GM21423 (cell line): ENCODE data around the gene EPHB1.
"Not testable (repeated sequence)": the region's sequence is repeated elsewhere in the genome, so short reads cannot be mapped to it uniquely, and the experiment has no call there.

Source experiments
- ATAC-seq: cut with Tn5 transposase; IDR thresholded peaks from one replicate; pipeline ENCODE4 v1.9.1; 2021; ENCODE audit warnings: mild to moderate bottlenecking, moderate library complexity; ENCODE audit not compliant: unreplicated experiment

Gene EPHB1

DNA sequence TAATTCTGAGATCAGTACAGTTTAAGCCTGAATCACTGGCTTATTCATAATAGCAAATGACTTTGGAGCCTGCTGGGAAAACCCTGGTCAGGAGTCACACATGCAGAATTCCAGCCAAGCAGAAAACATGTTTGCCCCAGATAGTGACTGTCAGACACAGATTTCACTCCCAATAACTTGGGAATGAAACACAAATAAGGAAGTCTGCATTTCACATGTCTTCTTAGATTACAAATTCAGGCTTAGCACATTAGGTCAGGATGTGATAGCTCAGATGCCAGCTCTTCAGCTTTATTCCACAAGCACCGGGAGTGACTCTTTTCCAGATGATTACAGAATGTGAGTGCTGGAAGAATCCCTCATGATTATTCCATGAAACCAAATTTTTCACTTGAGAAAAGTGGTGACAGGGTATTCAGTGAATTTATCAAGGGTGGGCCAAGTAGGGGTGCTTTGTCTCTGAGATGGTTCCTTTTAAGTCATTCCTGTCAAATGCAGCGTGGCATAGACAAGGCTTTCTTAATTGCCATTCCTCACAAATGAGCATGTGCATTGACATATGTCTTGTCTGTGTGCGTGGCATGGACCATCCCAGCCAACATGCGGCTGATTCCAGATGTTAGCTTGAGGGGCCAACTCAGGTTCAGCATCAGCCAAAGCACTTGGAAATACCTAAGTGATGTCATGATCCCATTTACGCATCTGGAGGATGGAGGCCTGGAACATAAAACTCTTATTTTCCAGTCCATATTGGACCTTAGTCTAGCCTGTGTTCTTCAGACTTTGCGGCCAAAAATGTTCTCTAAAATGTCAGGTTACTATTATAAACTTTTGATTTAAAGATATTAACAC lies 191.0 kb downstream of the EPHB1 start:
- no peak for ATAC-seq

DNA sequence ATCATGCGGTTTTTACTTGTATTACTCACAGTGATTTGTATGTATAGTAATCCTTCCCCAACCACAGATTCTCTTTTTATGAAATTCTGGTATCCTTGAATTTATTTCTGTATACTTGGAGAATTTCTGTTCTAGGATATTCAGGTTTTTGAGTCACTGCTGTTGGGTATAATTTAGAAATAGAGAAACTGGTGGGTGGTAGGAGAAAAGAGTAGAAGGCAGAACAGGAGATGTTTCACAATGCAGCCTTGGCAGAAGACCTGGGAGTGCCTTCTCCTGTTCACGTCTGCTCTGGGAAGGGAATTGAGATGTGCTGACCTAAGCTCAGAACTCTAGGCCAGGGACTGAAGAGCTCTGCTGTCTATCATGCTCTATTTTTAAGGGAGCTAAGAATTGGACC lies 193.6 kb downstream of the EPHB1 start:
- no peak for ATAC-seq

DNA sequence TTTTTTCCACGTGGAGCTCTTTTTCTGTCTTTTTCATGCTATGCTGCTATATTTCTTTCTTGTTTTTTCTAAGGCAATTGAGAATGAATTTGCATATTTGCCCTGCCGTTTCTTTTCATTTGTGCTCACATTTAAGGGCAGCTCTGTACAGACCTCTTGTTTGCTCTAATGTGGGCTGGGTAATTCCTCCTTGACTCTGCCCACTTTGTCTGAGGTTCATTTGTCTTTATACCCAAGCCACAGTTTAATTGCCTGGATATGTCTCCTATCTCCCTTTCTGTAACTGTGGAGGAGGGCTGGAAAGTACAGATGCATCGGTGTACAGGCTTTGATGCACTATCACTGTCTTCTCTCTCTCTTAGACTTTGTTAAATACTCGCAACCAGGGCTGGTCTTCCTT lies 195.9 kb downstream of the EPHB1 start:
- ATAC-seq: no peak

DNA sequence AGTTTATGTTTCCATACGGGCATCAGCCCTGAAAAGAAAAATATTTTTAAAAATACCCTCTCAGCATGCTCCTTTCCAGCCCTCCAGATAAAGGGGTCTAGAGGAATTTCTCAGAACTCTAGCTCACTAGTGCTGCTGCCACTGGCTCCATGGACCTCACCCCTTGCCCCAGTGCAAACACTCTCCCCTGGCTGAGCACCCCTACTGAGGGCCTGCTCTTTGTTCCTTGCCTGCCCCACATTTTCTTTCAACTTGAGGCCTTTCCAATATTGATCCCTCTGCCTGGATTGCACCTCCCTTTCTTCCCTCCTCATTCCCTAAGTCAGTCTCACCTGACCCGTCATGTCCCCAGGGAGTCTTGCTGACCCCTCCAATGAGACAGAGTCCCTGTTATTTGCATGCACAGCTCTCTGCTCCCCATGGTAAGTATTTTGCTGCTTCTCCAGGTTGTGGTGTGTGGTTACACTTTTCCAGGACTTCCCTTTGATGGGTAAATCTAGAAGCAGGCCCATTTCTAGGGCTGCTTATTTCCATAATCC lies 196.5 kb downstream of the EPHB1 start:
- no peak for ATAC-seq

DNA sequence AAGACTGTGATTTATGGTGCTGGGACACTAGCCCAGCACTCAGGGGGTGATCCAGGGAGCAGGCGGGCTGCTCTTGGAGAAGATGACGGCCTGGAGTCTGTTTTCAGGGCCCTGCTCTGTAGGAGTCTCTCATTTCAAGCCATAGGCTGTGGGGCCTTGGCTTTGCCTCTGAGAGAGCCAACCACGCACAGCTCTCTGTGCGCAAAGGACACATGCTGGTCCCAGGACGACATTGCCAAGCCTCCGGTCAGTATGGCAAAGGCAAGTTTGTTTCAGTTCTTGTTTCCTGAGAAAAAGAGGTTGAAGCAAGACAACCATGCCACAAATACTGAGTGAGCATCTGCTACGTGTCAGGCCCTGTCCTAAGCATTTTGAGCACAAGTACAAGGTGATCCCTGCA lies 197.1 kb downstream of the EPHB1 start:
- no peak for ATAC-seq

DNA sequence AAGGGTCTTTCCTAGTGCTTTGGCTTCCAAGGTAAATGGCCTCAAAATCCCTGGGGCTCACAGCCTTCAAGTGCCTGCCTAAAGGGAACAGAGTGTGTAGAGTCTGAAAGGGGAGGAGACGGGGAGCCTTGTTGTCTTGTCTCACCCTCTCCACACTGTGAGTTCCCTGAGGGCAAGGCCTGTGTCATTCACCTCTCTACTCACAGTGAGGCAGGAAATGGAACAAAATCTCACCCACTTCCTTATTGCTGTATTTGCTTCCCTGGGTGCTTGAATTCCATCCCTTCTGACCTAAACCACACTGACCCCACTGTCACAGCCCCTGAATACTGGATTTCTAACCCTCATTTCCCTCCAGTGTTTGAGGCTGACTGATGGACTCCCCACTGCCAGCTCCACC lies 197.5 kb downstream of the EPHB1 start:
- ATAC-seq: no peak

DNA sequence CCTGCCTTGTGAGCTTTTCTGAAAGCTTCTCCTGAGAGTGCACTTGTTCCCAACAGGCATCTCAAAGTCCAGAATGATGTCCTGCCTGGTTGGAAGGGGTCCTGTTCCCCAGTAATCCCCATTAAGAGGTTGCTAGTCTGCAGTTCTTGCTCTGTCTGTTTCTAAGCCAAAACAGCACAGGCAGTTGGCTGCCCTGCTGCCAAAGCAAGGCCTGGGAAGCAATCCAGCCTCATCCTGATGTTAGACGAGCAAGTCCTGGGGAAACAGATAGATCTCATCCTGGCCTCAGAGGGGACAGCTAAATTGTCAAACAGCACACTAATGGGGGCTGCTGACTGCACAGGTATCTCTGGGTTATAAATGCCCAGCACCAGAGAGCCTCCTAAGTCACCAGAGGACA lies 198.0 kb downstream of the EPHB1 start:
- ATAC-seq: no peak

DNA sequence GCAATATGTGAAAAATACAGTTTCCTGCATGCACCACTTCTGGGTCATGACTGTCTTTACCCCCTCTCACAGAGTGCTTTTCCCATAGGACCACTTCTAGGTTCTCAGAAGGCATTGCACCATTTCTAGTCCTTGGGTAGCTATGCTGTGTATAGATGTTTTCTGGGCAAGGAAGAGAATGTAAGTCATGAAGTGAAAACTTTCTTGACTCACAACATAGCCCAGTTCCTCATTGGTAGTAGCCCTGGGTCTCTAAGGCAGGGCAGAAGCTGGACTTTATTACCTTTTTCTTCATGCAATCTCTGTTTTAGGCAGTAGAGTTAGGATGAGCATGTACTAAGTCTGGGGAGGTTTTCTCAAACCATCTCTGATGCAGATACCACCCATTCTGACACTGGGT lies 203.1 kb downstream of the EPHB1 start:
- no peak for ATAC-seq

DNA sequence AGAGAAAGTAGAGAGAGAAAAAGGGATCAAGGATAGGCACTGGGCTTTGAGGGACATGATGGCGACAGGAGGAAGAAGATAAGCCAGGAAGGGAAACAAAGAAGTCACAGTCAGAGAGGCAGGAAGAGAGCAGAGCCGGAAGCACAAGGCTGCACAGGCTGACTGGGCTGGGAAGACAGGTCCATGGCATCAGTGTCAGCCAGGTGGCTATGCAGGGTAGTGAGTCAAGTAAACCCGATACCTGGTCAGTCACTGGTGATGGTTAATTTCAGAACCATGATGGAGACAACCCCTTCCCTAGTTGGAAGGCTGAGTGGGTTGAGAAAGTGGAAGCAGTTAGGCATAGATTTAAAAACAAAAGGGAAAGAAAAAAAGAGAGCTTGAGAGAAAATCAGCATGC lies 203.8 kb downstream of the EPHB1 start:
- no peak for ATAC-seq

DNA sequence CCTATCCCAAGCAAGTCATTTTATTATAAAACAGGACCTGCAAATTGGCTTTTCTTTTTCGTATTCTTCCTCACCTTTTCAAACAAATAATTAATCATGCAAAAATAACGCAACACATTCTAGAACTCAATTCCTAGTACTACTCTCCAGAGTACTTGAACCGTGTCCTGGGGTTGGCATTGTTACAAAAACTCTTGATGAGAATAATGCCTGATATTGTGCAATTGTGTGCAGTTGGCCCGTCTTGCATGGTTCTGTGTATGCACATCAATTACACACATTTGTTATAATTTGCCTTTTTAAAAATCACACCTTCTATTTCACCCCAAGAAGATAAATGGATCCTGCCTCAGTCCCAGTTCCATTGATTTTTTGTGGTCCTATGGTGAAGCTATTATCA lies 205.4 kb downstream of the EPHB1 start:
- ATAC-seq: no peak

DNA sequence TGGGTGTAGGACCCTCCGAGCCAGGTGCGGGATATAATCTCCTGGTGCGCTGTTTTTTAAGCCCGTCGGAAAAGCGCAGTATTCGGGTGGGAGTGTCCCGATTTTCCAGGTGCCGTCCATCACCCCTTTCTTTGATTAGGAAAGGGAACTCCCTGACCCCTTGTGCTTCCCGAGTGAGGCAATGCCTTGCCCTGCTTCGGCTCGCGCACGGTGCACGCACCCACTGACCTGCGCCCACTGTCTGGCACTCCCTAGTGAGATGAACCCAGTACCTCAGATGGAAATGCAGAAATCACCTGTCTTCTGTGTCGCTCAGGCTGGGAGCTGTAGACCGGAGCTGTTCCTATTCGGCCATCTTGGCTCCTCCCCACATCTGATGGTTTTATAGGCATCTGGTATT lies 210.6 kb downstream of the EPHB1 start:
- ATAC-seq: not testable (repeated sequence)

DNA sequence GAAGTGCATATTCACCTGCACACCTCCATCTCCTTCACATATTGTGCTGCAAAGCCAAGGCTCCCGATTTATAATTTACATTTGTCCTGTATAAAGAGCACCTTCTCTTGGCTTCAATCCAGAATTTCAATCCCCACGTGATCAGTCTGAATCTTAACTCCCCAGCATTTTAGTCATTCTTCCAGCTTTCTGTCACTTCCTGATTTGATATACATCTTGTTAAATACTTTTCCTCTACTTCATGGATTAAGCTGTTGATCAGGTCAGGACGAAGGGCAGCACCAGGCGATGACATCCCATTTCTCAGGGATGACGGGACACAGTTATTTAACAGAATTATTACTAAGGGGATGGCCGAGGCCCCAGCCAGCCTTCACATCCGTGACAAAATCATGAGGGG lies 212.5 kb downstream of the EPHB1 start:
- ATAC-seq: no peak

DNA sequence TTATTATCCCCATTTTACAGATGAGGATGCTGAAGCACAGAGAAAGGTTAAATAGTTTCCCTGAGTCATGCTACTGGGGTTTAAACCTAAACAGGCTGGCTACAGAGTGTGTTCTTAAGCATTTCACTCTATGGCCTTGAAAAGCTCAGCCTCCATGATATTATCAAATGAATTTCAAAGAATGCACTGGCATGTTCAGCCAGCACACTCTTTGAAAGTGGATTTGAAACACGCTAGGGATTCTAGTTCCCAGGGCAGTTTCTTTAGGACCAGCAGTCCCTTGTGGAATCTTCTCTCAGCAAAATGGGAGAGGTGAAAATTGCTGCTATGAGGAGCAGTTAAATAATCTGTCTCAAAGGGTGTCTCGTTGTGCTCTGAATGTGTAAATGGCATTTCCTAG lies 213.3 kb downstream of the EPHB1 start:
- no peak for ATAC-seq

DNA sequence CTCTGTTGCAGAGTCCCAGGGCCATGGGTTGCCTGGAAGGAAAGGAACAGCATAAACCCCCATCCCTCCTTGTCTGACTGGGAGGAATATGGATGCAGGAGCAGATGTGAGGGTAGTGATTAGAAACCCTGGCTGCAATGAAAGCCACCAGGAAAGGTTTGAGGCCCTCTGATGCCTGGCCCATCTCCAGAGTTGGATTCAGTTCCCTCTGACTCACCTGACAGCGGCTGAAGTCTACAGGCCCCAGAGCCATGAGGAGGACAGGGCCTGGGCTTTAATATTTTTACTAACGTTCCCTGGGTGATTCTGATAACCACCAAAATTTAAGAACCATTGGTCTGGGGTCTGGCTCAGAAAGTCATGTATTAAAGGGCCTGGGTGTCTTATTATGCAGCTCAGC lies 214.0 kb downstream of the EPHB1 start:
- ATAC-seq: no peak

DNA sequence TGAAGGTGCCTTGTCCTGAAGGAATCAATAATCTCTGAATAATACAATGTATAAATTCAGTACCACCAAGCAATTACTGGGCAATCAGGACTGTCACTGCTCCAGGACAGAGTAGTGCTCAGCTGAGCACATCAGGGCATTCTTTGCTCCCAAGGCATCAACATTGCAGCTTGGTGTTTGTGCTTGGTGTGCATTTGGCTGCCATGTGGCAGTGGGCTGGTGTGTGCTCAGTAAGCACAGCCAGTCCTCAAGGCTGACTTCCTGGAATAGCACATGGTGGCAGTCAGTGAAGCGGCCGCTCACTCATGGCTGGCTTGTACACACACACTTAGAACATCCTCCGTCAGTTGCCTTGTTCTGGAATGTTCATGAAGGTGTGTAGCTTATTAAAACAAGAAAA lies 217.0 kb downstream of the EPHB1 start:
- no peak for ATAC-seq

DNA sequence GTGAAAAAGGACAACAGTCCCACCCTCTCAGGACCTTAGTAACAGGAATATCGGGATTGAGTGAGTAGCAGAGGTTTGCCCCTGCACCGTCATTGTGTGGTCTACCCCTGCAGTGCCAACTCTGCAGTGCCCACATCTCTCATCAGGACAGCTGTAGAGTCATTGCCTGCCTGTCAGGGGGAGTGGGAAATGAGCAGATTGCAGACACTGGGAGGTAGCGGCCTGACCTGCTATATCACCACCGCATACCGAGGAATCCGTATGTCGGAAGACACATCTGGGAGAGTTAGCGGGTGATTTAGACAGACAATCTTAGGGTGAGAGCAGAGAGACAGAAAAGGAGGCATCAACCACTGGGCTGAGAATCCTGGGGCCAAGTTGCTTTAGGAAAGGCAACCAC lies 218.1 kb downstream of the EPHB1 start:
- no peak for ATAC-seq

DNA sequence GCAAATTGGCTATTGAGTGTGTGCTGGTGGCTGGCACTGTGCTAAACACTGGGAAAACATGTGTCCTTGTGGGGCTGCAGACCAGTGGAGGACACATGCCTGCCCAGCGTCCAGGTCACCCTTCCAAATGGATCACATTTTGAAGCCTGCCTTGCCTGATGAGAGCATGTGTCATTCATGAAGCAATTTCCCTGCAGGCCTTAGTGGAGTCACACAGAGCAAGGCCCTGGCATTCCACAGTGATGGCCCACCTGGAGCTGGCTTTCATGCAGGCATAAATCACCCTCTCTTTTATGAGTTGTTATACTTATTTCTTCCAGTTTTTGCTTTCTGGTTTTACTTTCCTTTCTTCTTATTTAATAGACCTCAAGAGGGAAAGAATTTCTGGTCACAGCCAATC lies 219.5 kb downstream of the EPHB1 start:
- ATAC-seq: no peak

DNA sequence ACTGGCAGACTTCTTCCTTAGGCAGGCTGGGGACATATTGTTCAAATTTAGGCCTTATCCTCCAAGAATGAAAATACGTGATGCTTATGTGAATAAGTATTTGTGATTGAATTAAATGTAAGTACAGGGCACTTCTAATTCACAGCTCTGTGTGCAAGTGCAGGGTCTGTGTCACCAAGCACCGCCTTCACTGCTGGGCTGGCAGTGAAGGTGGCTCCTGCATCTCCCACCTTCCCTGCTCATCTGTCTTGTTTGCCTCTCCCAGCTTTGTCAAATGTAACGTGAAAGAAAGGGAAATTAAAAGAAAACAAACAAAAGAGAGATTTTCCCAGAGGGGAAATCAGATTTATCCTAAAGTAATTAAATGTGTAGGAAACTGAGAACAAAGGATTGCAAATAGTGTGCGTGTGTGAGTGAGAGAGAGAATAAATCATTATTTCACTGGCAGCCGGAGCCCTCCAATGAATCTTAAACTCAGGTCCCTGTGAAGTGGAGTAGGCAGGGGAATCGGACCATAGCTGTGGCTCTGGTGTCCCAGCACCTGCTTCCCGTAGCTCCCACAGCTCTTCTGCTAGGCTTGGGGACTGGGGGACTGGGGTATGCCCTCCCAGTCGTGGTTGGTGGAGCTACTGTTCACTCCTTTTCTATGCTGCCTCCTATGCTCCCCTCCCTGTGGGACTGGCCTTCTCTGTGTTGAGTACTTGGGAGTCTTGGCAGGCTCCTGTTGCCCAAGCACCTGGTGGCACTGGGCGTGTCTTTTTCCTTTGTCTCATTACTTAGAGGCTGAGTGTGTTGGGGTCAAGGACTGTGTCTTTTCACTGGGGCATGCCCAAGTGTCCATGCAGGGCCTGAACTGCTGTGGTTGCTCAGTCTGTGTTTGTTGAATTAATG lies 222.2 kb downstream of the EPHB1 start:
- ATAC-seq: no peak

DNA sequence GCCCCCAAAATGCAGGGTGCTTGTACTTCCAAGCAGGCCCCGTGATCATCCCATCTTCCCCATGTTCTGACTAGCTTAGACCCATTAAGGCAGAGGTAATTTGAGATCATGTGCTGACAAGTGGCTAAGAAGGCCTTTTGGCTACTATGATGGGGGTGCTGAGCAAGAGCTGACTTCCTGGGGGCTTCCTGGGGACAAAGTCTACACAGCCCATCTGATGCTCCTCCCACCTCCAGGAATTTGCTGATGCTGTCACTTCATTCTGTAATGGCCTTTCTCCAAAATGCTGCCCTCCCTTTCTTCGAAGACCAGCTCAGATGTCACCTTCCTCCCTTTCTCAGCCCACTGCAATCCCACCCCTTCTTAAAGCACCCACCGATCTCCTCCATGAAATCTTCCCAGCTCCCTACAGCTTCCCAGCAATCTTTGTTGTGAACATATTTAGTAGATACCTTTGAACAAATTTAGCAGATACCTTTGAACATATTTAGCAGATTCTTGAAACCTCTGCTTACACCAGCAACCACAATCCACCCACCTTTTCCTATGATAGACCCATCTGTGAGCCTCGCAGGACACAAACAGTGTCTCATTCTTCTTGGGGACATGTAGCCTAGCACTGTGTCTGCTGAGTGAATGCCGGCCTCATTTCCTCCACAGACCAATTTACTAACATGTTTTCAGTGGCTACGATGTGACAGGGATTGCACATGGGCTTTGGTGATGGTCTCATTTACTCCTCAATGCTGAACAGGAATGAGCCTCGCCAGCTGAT lies 223.3 kb downstream of the EPHB1 start:
- ATAC-seq: no peak

DNA sequence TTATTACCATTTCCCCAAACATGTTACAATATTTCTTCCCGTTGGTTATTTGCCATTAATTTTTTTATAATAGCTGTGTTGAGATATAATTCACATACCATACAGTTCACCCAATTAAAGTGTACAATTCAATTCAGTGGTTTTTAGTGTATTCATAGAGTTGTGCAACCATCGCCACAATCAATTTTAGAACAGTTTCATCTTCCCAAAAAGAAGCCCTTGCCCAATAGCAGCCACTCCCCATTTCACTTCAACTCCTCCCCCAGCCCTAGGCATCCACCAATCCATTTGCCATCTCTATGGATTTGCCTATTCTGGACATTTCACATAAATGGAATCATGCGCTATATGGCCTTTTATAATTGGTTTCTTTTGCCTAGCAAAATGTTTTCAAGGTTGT lies 225.1 kb downstream of the EPHB1 start:
- ATAC-seq: no peak

DNA sequence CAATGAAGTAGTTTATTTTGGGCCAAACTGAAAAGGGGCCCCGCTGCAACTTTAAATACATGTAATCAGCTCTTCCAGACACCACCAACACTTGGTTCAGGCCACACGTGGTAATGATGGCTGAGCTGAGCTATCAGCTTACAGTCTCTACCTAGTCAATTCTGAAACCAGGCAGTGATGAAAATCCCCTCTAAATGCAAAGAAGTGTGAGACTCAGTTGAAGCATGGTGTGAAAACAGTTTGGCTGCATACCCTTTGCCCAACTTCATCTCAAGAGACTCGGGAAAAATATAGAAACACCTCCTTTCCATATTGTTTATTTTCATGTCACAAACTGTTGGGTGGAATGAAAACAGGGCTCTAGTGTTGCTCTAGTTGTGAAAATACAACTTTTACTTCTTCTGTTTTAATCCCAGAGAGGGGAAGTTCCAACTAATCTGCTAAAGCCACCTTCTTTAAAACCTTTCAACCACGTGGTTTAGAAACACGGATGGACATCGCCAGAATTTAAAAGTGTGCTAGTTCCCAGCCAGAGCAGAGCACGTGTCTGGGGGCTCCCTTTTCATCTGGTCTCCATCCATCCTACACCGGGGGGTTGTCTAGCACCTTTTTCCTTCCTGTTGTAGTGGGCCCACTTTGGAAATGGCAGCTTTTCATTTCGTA lies 229.1 kb downstream of the EPHB1 start:
- ATAC-seq: no peak
